D721Med (cell line): ENCODE measurements around the gene ZNHIT6.

Experiments
- DNase-seq: peaks from one replicate; pipeline ENCODE4 v3.0.0; 2011; ENCODE audit warnings: low spot score; ENCODE audit not compliant: insufficient read length
- FAIRE-seq: peaks from 2 replicates; lab custom pipeline; 2011; peaks lifted over from hg19 to GRCh38; lab: Jason Lieb, UNC
- TF ChIP-seq, protein P1 (sequence below): IDR thresholded peaks from 2 replicates; pipeline ENCODE4 v1.5.1; 2012; ENCODE audit warnings: mild to moderate bottlenecking, control low read depth; ENCODE audit not compliant: insufficient read depth; ENCODE audit errors: missing control alignments

ZNHIT6 gene

DNA sequence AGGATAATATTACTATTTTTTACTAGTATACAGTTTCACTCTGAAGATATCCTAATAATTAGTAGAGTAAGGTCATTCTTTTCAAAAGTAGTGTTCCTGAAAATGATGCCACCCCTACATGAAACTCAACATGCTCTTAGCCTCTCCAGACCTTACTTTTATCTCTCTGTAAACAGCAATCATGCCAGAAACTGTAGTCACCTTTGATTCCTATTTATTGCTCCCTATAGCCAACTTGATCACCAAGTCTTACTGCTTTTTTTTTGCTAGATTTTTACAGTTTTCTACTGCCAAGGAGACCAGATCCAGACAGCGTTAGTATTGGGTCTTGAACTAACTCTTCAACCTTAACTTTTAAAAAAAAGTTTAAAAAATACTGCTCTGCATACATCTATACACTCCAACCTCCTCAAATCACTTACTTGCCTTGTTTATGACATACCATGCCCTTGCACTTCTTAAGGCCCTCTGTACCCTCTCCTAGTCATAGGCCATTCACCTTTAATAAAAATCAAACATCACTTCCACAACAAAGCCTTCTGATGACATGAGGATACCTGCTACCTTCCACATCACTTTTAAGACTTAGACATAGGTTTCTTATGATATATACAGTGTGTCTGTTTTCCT, 36.1 kb downstream of the ZNHIT6 start:
- DNase-seq, result no peak
- no peak for FAIRE-seq
- TF ChIP-seq, protein P1, sequence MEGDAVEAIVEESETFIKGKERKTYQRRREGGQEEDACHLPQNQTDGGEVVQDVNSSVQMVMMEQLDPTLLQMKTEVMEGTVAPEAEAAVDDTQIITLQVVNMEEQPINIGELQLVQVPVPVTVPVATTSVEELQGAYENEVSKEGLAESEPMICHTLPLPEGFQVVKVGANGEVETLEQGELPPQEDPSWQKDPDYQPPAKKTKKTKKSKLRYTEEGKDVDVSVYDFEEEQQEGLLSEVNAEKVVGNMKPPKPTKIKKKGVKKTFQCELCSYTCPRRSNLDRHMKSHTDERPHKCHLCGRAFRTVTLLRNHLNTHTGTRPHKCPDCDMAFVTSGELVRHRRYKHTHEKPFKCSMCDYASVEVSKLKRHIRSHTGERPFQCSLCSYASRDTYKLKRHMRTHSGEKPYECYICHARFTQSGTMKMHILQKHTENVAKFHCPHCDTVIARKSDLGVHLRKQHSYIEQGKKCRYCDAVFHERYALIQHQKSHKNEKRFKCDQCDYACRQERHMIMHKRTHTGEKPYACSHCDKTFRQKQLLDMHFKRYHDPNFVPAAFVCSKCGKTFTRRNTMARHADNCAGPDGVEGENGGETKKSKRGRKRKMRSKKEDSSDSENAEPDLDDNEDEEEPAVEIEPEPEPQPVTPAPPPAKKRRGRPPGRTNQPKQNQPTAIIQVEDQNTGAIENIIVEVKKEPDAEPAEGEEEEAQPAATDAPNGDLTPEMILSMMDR, result no peak

DNA sequence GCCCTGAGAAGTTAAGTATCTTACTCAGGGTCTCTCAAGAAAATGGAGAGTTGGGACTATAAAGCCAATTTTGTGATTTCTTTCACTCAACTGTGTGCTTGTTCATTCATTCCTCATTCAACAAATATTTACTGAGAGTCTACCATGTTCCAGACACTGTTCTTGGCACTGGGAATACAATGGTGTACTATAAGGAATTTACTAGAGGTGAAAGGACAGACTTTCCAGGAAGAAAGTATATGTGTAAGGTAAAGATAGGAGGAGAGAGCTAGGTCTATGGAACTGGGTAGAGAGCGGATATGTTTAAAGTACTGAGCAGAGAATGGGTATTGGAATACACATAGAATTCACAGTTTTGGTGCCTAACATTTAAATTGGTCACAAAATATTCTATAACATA, 42.3 kb downstream of the ZNHIT6 start:
- no peak for FAIRE-seq
- TF ChIP-seq, protein P1, result no peak

DNA sequence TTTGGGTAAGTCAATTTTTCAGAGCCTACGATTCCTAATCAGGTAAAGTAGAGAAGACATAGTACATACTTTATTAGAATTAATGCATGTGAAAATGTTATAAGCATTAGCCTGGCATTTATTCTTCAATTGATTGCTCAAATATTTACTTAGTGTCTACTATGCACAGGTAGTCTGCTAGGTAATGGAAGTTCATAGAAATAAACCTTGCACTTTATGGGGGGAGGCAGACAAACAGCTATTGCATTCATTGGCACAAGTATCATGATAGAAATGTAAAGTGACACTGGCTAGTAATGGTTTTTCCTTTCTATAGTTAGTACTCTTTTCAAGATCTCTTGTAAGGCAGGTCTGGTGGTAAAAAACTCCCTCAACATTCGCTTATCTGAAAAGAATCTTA, 44.9 kb downstream of the ZNHIT6 start:
- FAIRE-seq (no peak), DNase-seq (no peak)
- TF ChIP-seq, protein P1, result no peak

More for the DNA sequence above, 42.3 kb downstream of the ZNHIT6 start:
- no peak for DNase-seq

DNA sequence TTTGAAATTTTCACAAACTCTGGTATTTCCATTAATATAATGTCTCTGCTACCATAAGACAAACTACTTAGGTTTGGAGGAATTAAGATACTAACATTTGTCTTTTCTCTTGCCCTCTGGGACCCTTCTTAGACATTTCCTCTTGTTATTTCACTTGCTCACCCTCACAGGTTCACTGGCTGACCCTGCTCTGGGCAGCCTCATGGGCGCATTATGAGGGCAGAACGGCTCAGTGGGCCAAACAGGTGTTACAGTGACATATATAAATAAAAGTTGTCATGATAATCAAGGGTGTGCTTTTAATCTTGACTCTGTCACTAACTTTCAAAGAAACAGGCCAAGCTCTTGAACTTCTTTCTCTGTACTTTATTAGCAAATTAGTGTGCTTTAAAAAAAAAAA, 46.5 kb downstream of the ZNHIT6 start:
- DNase-seq, result no peak
- FAIRE-seq, result no peak
- TF ChIP-seq, protein P1, result no peak

DNA sequence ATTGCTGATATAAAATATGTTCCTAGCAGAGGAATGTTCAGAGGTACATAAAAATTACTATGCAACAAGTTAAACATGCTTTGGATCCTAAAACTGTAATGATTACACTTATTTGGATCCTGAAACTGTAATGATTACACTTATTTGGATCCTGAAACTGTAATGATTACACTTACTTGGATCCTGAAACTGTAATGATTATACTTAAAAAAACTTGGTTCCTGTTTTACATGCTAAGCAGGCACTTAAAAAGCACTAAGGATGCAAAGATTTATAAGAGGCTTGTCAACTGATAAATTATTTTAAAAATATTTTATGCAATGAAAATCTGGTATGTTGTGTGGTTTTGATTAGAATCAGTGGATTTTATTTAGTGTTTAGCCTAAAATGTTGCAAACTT, 47.7 kb downstream of the ZNHIT6 start:
- FAIRE-seq (no peak), DNase-seq (no peak)

DNA sequence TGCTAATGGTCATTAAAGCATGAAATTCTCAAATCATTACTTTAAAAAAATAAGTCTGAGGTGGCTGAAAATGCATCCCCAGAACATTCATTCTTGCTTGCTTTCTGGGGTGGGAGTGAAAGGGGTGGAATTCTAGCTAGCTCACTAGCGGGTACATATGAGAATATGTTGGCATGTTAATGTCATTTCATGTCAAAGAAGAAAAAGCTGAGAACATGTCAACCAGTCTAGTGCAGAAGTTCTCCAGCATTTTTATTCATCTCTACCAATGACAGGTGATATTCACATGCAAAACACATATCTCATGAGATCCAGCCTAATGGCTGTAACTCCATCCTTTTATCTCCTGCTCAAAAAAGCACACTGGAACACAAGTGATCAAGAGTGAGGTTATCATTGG, 49.1 kb downstream of the ZNHIT6 start:
- DNase-seq, result no peak
- no peak for FAIRE-seq
- TF ChIP-seq, protein P1, result no peak

More for the DNA sequence above, 47.7 kb downstream of the ZNHIT6 start:
- TF ChIP-seq, protein P1, result no peak

DNA sequence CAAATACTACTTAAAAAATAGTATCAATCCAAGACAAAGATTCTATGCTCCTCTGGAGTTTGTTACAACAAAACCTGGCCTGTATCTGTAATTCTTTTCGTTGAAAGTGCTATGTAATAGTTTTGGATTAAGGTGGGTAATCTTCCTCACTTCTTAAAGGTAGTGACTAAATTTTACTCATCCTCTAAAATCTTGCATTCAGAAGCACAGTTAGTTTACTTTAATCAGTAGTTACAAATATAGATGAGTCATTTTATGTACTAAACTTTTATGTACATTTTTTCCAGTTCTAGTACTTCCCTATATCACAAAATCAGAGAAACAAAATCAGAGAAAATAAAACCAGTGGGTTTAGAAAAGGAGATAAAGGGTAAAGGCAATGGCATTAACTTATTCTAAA, 51.3 kb downstream of the ZNHIT6 start:
- no peak for DNase-seq

More for the DNA sequence above, 51.3 kb downstream of the ZNHIT6 start:
- FAIRE-seq, result no peak
- TF ChIP-seq, protein P1, result no peak
